GM12878 (cell line): ENCODE measurements around the gene FBXL2. TPM values are rescaled to one million over a fixed set of nuclear protein-coding genes. Genes with fewer than 3 reads are reported as not detected.

Experiments used
- ATAC-seq: fragments of 200-7000 bp; cut with Tn5 transposase; 3 replicates; pipeline ENCODE4 v1.9.1; 2020; ENCODE audit warnings: mild to moderate bottlenecking, moderate library complexity
- BruUV-seq: library from RNA; stranded (reverse); fragments of 400-500 nt; replicated peaks from 2 replicates; lab custom pipeline; 2021; lab: Mats Ljungman, UMichigan
- CTCF ChIA-PET: fragments of 300-600 bp; sonication (Branson Sonifier 250); formaldehyde crosslinking; extraction: SDS; loops from one replicate; lab custom pipeline; 2021; ENCODE audit warnings: inconsistent platforms; lab: Yijun Ruan, JAX
- POLR2A ChIA-PET: fragments of 350-600 bp; formaldehyde crosslinking; extraction: SDS; loops from one replicate; lab custom pipeline; 2021; ENCODE audit warnings: inconsistent platforms; lab: Charles Lee
- RAD21 ChIA-PET: fragments of 300-600 bp; sonication (Branson Sonifier 250); formaldehyde crosslinking; loops from one replicate; lab custom pipeline; 2023; ENCODE audit warnings: antibody characterized with exemption; ENCODE audit not compliant: unreplicated experiment; lab: Charles Lee
- SMC1A ChIA-PET: fragments of 300-600 bp; sonication (Branson Sonifier 250); formaldehyde crosslinking; loops from one replicate; lab custom pipeline; 2023; ENCODE audit not compliant: unreplicated experiment, uncharacterized antibody; lab: Charles Lee
- DNase-seq: peaks from one replicate; pipeline ENCODE4 v3.0.0-alpha.2; 2011; ENCODE audit warnings: low read depth, low spot score
- FAIRE-seq: peaks from 3 replicates; lab custom pipeline; 2011; peaks lifted over from hg19 to GRCh38; lab: Jason Lieb, UNC
- H2AFZ ChIP-seq: 2 replicates; pipeline ENCODE4 v1.6.0; 2011; ENCODE audit warnings: low read depth, low read length, control low read depth; ENCODE audit not compliant: control insufficient read depth
- H3K27ac ChIP-seq: 2 replicates; pipeline ENCODE4 v1.5.1; 2011; ENCODE audit warnings: control low read depth; ENCODE audit not compliant: control insufficient read depth, insufficient read depth
- H3K27me3 ChIP-seq, 2 experiments: replicated peaks in 1 of 2; 2 replicates each; pipeline versions ENCODE4 v1.6.0 to v1.6.1; 2011; ENCODE audit warnings: low read length in 1 of 2; ENCODE audit not compliant: control insufficient read depth in 2 of 2, insufficient read depth in 2 of 2
- H3K36me3 ChIP-seq, 2 experiments: 2 replicates each; pipeline ENCODE4 v1.5.1; 2011; ENCODE audit warnings: low read length in 1 of 2; ENCODE audit not compliant: control insufficient read depth in 2 of 2, insufficient read depth in 2 of 2
- H3K4me1 ChIP-seq: 2 replicates; pipeline ENCODE4 v1.6.1; 2011; ENCODE audit warnings: mild to moderate bottlenecking, low read length, moderate library complexity, mixed read lengths; ENCODE audit not compliant: control insufficient read depth, insufficient read depth
- H3K4me2 ChIP-seq: 2 replicates; pipeline ENCODE4 v1.6.0; 2011; ENCODE audit warnings: control low read depth; ENCODE audit not compliant: control insufficient read depth, insufficient read depth
- H3K4me3 ChIP-seq: fragments of 200-600 bp; sonication (generic); 2 replicates; pipeline ENCODE4 v1.5.1; 2016
- H3K79me2 ChIP-seq: 2 replicates; pipeline ENCODE4 v1.6.0; 2011; ENCODE audit warnings: low read length; ENCODE audit not compliant: control insufficient read depth, insufficient read depth
- H3K9ac ChIP-seq: 2 replicates; pipeline ENCODE4 v1.8.0; 2011; ENCODE audit warnings: low read length, control low read depth, mixed read lengths; ENCODE audit not compliant: control insufficient read depth, insufficient read depth
- H3K9me3 ChIP-seq: replicated peaks from 3 replicates; pipeline ENCODE4 v1.5.1; 2011; ENCODE audit warnings: mild to moderate bottlenecking, low read length; ENCODE audit not compliant: control insufficient read depth, insufficient read depth
- H4K20me1 ChIP-seq: 2 replicates; pipeline ENCODE4 v1.6.0; 2011; ENCODE audit not compliant: control insufficient read depth, insufficient read depth
- FOXM1 ChIP-seq: IDR thresholded peaks from 2 replicates; pipeline ENCODE4 v1.6.1; 2012; ENCODE audit warnings: low read depth, mild to moderate bottlenecking, inconsistent platforms, low read length, moderate library complexity
- STAT3 ChIP-seq: IDR thresholded peaks from 2 replicates; pipeline ENCODE4 v1.6.1; 2011; ENCODE audit warnings: low read depth, low read length, improper control_type of control experiment
- WGBS: methylation state at CpG from one replicate; pipeline ENCODE4 v1.1.6; 2016; ENCODE audit warnings: low lambda C conversion rate; ENCODE audit not compliant: insufficient replicate concordance, insufficient coverage; ENCODE audit errors: missing lambda C conversion rate; 5-methylcytosine and 5-hydroxymethylcytosine counted together
- in situ Hi-C: fragments of 300-500 bp; cut with MboI; formaldehyde crosslinking; loops from 9 replicates; pipeline ENCODE4 v1.14.3; 2018; ENCODE audit warnings: mixed read lengths
- intact Hi-C: fragments of 100-400 bp; cut with micrococcal nuclease; formaldehyde crosslinking; loops from one replicate; pipeline ENCODE4 v1.14.2; 2022; ENCODE audit not compliant: unreplicated experiment
- polyA plus RNA-seq, 11 experiments: library from polyadenylated mRNA; depleted of rRNA in 4 of 11; unstranded in 6 of 11; stranded (reverse) in 5 of 11; fragments of >200 nt; fragmentation: Nextera tagmentation in 4 of 11; fragmentation: Illumina TruSeq in 1 of 11; extraction: Ambion mirVana in 4 of 11; extraction: Trizol in 1 of 11; gene quantifications; 1 replicate in 1 of 11; 2 replicates in 10 of 11; pipeline versions ENCODE4 v1.2.1 to v1.2.3, GENCODE V29; 2011 to 2016; ENCODE audit warnings: inconsistent platforms in 2 of 11, missing spikeins in 2 of 11, low read depth in 1 of 11
- total RNA-seq, 4 experiments: library from RNA; depleted of rRNA in 3 of 4; stranded (reverse); fragments of >200 nt in 3 of 4; fragmentation: Illumina TruSeq in 1 of 4; extraction: Trizol in 1 of 4; gene quantifications; 2 replicates each; pipeline versions ENCODE4 v1.2.1 to v1.2.3, GENCODE V29; 2013 to 2021
- TF ChIP-seq, protein P1 (sequence below): IDR thresholded peaks from 2 replicates; pipeline ENCODE4 v1.6.1; 2012; ENCODE audit warnings: improper control_type of control experiment, low read depth, low read length; ENCODE audit not compliant: insufficient replicate concordance

The FBXL2 gene
- total and polyA plus RNA-seq, 10 of the 15 experiments (the other 5 are each of a cell fraction or from before 2014, with no cell fraction given) = 0.04 to 0.72 (median 0.15) TPM; not detected in 1

DNA sequence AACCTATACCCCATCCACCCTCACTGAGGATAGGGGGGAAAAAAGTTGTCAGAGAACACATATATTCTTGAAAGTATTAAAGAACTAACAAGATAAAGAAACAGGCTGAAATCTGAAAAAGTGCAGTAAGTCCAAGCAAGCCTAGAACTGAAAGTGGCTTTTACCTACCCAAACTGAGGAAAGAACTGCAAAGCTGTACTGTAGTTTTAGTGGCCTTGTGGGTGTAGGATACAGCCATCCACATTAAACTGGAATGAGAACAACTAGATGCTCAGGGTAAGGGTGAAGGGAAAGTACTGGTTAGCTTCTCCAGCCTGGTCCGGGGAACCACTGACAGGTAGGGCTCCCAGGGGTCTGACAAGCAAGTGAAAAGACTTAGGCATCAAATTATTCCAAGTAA, 152.8 kb downstream of the FBXL2 start:
- WGBS = 60% methylated on average over 1 of the region's 1 CpG
- Histone ChIP-seq H3K9me3 (no peaks in the 10 kb centered on the region), H3K9ac (no peak overlapping the region), H2AFZ (no peak overlapping the region), H3K4me3 (peak overlapping the region; percentile 22; the same call in 1 of the 2 replicates), H3K4me1 (peaks cover 32% of the 10 kb centered on the region), H3K4me2 (peak overlapping the region; percentile 28), H3K36me3 (no peaks in the 10 kb centered on the region; a peak in 1 of 4 replicates), H3K79me2 (peaks cover 96% of the 10 kb centered on the region), H4K20me1 (0 out of 2 replicates have a peak, but pooled peaks cover 4% of the 10 kb centered on the region), H3K27ac (peak overlapping the region; percentile 27; the same call in 1 of the 2 replicates), H3K27me3 (no peaks in the 10 kb centered on the region)
- in situ Hi-C loops (no loop called here), intact Hi-C loops (loop anchor here (10.0 kb wide), 1 partner anchor 365 kb away; the partner anchor contains the start of gene PDCD6IP)
- BruUV-seq = no TSS peak
- ChIA-PET POLR2A (interaction anchor here (0.5 to 5.6 kb wide), 3 partner anchors 9 to 317 kb away, joined by 3 to 53 read pairs (median 7); partner anchors contain the start of gene UBP1), RAD21 (interaction anchor here (2.3 to 2.8 kb wide), 2 partner anchors 8 to 10 kb away, joined by 9 to 11 read pairs; partner anchors contain the start of gene UBP1), SMC1A (interaction anchor here (0.8 to 6.3 kb wide), 6 partner anchors 8 to 314 kb away, joined by 3 to 43 read pairs (median 4); partner anchors contain the start of gene UBP1), CTCF (interaction anchor here (0.5 to 2.6 kb wide), 8 partner anchors 8 to 643 kb away, joined by 3 to 13 read pairs (median 4); no protein-coding TSS in a partner anchor)
- ATAC-seq (peak; percentile 46), FAIRE-seq (peak; percentile 74), DNase-seq (no peak)
- TF ChIP-seq FOXM1 (no peak), STAT3 (no peak)
- TF ChIP-seq, protein P1, sequence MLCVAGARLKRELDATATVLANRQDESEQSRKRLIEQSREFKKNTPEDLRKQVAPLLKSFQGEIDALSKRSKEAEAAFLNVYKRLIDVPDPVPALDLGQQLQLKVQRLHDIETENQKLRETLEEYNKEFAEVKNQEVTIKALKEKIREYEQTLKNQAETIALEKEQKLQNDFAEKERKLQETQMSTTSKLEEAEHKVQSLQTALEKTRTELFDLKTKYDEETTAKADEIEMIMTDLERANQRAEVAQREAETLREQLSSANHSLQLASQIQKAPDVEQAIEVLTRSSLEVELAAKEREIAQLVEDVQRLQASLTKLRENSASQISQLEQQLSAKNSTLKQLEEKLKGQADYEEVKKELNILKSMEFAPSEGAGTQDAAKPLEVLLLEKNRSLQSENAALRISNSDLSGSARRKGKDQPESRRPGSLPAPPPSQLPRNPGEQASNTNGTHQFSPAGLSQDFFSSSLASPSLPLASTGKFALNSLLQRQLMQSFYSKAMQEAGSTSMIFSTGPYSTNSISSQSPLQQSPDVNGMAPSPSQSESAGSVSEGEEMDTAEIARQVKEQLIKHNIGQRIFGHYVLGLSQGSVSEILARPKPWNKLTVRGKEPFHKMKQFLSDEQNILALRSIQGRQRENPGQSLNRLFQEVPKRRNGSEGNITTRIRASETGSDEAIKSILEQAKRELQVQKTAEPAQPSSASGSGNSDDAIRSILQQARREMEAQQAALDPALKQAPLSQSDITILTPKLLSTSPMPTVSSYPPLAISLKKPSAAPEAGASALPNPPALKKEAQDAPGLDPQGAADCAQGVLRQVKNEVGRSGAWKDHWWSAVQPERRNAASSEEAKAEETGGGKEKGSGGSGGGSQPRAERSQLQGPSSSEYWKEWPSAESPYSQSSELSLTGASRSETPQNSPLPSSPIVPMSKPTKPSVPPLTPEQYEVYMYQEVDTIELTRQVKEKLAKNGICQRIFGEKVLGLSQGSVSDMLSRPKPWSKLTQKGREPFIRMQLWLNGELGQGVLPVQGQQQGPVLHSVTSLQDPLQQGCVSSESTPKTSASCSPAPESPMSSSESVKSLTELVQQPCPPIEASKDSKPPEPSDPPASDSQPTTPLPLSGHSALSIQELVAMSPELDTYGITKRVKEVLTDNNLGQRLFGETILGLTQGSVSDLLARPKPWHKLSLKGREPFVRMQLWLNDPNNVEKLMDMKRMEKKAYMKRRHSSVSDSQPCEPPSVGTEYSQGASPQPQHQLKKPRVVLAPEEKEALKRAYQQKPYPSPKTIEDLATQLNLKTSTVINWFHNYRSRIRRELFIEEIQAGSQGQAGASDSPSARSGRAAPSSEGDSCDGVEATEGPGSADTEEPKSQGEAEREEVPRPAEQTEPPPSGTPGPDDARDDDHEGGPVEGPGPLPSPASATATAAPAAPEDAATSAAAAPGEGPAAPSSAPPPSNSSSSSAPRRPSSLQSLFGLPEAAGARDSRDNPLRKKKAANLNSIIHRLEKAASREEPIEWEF = no peak
